ENCODE data around the gene MILR1.

MILR1 gene

GRCh38 chr17:64403881-64404460, 44.9 kb upstream of the MILR1 start:
- in situ Hi-C loops (cut with MboI; ENCODE audit: low pct_unique_long_range_greater_than_20kb, low sequenced_read_pairs, unreplicated experiment): no loop called here
- TF ChIP-seq, protein P1, sequence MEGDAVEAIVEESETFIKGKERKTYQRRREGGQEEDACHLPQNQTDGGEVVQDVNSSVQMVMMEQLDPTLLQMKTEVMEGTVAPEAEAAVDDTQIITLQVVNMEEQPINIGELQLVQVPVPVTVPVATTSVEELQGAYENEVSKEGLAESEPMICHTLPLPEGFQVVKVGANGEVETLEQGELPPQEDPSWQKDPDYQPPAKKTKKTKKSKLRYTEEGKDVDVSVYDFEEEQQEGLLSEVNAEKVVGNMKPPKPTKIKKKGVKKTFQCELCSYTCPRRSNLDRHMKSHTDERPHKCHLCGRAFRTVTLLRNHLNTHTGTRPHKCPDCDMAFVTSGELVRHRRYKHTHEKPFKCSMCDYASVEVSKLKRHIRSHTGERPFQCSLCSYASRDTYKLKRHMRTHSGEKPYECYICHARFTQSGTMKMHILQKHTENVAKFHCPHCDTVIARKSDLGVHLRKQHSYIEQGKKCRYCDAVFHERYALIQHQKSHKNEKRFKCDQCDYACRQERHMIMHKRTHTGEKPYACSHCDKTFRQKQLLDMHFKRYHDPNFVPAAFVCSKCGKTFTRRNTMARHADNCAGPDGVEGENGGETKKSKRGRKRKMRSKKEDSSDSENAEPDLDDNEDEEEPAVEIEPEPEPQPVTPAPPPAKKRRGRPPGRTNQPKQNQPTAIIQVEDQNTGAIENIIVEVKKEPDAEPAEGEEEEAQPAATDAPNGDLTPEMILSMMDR (IDR thresholded peaks at IDR 0.05; ENCODE audit: extremely low read depth, insufficient read depth, missing control alignments): no peak

GRCh38 chr17:64406321-64407200, 42.4 kb upstream of the MILR1 start:
- TF ChIP-seq, protein P1 (IDR thresholded peaks at IDR 0.05; ENCODE audit: extremely low read depth, insufficient read depth, missing control alignments): no peak
- DNase-seq (ENCODE audit: low spot score): no peak
- in situ Hi-C loops (cut with MboI; ENCODE audit: low pct_unique_long_range_greater_than_20kb, low sequenced_read_pairs, unreplicated experiment): no loop called here

More at GRCh38 chr17:64403881-64404460, 44.9 kb upstream of the MILR1 start:
- no peak for DNase-seq (ENCODE audit: low spot score)

DNA sequence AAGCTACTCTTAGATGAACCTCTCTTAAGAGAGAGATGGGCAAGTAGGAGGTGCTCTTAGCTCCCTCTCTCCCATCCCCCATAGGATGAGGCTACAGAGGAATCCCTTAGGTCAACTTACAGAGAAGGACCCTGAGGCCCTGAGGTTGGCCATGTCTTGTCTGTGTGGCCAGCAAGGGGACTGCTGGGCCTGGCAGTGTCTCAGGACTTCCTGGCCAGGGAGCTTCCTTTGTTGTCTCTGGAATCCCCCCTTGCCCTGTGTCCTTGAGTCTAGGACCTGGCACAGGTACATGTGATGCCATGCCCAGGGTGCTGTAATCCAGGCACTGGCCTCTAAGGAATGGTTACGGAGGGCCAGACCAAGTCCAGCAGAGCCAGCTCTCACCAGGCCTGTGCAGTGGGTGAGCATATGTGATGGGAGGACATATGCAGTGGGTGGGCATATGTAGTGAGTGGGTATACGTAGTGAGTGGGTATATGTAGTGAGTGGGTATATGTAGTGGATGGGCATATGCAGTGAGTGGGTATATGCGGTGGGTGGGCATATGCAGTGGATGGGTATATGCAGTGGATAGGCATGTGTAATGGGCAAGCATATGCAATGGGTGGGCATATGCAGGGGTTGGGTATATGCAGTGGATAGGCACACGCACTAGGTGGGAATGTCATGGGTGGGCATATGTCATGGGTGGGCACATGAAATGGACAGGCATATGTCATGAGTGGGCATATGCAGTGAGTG, 38.0 kb upstream of the MILR1 start:
- in situ Hi-C loops (cut with MboI; ENCODE audit: low pct_unique_long_range_greater_than_20kb, low sequenced_read_pairs, unreplicated experiment): no loop called here
- TF ChIP-seq, protein P1 (IDR thresholded peaks at IDR 0.05; ENCODE audit: extremely low read depth, insufficient read depth, missing control alignments): no peak
- DNase-seq (ENCODE audit: low spot score): no peak

DNA sequence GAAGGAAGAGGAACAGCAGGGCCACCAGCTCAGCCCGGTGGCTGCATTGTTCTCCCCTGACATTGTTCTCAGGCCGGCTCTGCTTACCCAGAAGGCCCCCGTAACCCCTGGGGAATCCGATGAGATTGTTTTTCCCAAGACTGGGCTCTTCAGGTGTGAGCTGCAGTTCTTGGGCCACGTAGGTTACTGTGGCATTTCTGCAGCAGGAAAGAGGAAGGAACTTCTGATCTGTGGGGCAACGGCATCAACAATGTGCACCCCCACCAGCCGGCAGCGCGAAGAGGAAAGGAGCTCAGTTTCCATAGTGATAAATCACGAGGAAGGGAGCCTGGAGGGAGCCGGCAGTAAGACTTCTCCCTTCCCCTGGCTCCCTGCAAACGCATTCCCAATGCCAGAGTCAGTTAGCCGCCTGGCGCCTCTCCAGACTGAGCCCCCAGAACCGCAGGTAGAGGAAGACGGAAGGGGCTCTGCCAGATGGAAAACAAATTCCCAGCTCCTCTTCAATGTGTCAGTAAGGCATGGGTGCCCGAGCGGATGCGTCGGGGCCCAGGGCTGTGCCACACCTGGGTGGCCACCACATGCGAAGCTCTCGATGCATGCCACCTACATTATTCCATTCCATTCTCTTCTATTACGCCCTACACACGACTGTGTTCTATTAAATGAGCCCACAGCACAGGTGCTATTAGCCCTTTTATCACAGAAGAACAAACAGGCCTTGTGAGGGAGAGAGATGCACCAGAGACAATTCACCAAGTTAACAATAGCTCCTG, 36.7 kb upstream of the MILR1 start:
- no peak for DNase-seq (ENCODE audit: low spot score)
- TF ChIP-seq, protein P1 (IDR thresholded peaks at IDR 0.05; ENCODE audit: extremely low read depth, insufficient read depth, missing control alignments): no peak
- in situ Hi-C loops (cut with MboI; ENCODE audit: low pct_unique_long_range_greater_than_20kb, low sequenced_read_pairs, unreplicated experiment): no loop called here

- DNase-seq (ENCODE audit: low spot score): no peak
- TF ChIP-seq, protein P1 (IDR thresholded peaks at IDR 0.05; ENCODE audit: extremely low read depth, insufficient read depth, missing control alignments): no peak
- in situ Hi-C loops (cut with MboI; ENCODE audit: low pct_unique_long_range_greater_than_20kb, low sequenced_read_pairs, unreplicated experiment): no loop called here
Measured at GRCh38 chr17:64412944-64413381, 36.0 kb upstream of the MILR1 start.

DNA sequence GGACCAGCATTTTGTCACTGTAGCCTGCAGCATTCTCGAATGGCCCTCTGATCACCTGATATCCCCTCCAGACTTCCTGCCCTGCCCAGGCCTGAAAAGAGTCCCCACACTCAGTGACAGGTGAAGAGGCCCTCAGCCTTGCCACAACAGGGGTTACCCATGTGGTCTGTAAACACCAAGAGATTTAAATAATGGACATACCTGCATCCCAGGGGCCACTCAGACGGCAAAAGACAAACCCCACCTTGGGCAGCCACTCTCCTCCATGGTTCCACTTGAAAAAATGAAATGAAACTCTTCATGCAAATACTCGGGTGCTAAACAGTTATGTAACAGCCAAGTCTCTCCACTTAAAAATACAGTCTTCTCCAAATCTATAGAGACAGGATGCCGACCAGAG, 35.4 kb upstream of the MILR1 start:
- in situ Hi-C loops (cut with MboI; ENCODE audit: low pct_unique_long_range_greater_than_20kb, low sequenced_read_pairs, unreplicated experiment): no loop called here
- DNase-seq (ENCODE audit: low spot score): peak; percentile 43
- TF ChIP-seq, protein P1 (IDR thresholded peaks at IDR 0.05; ENCODE audit: extremely low read depth, insufficient read depth, missing control alignments): no peak

All from GM13977 (cell line).